MCF 10A (cell line): ENCODE measurements around the gene CCDC74B. TPM values are rescaled to one million over a fixed set of nuclear protein-coding genes. Genes with fewer than 3 reads are reported as not detected.

Experiments
- BruUV-seq: library from RNA; stranded (reverse); fragments of 400-500 nt; replicated peaks from 2 replicates; lab custom pipeline; 2021; lab: Mats Ljungman, UMichigan
- CTCF ChIA-PET: fragments of 300-600 bp; sonication (Branson Sonifier 250); formaldehyde crosslinking; extraction: SDS; loops from one replicate; lab custom pipeline; 2021; ENCODE audit warnings: antibody characterized with exemption, inconsistent platforms; lab: Yijun Ruan, JAX
- POLR2A ChIA-PET: fragments of 300-600, 350-650 bp; sonication (Branson Sonifier 250); formaldehyde crosslinking; extraction: SDS; loops from one replicate; lab custom pipeline; 2020; ENCODE audit warnings: antibody characterized with exemption, inconsistent platforms; lab: Yijun Ruan, JAX
- DNase-seq: peaks from one replicate; pipeline ENCODE4 v3.0.0-alpha.2; 2018; ENCODE audit not compliant: unreplicated experiment
- H3K27ac Mint-ChIP-seq: one replicate; pipeline ENCODE4 v1.8.0; 2022; ENCODE audit warnings: mild to moderate bottlenecking, low read depth, mixed read lengths; ENCODE audit not compliant: unreplicated experiment
- H3K27me3 Mint-ChIP-seq: one replicate; pipeline ENCODE4 v1.8.0; 2022; ENCODE audit warnings: mixed read lengths; ENCODE audit not compliant: insufficient read depth, unreplicated experiment
- H3K36me3 Mint-ChIP-seq: one replicate; pipeline ENCODE4 v1.8.0; 2022; ENCODE audit warnings: mild to moderate bottlenecking, moderate library complexity, mixed read lengths; ENCODE audit not compliant: insufficient read depth, unreplicated experiment
- H3K4me1 Mint-ChIP-seq: one replicate; pipeline ENCODE4 v1.8.0; 2022; ENCODE audit warnings: mixed read lengths; ENCODE audit not compliant: insufficient read depth, unreplicated experiment
- H3K4me3 Mint-ChIP-seq: one replicate; pipeline ENCODE4 v1.8.0; 2022; ENCODE audit warnings: mild to moderate bottlenecking, moderate library complexity, mixed read lengths; ENCODE audit not compliant: unreplicated experiment
- H3K9me3 Mint-ChIP-seq: one replicate; pipeline ENCODE4 v1.8.0; 2022; ENCODE audit warnings: mixed read lengths; ENCODE audit not compliant: unreplicated experiment
- CTCF ChIP-seq: fragments of 200-600 bp; IDR thresholded peaks from one replicate; pipeline ENCODE4 v1.8.0; 2022; ENCODE audit warnings: antibody characterized with exemption, mild to moderate bottlenecking; ENCODE audit not compliant: unreplicated experiment
- intact Hi-C: fragments of 100-400 bp; cut with micrococcal nuclease; formaldehyde crosslinking; loops from 2 replicates; pipeline ENCODE4 v1.14.1; 2022
- total RNA-seq: library from RNA; stranded (reverse); gene quantifications from 2 replicates; pipeline ENCODE4 v1.2.3, GENCODE V29; 2022

The CCDC74B gene
- total RNA-seq, 1 experiment from 2014 or later = not detected

DNA sequence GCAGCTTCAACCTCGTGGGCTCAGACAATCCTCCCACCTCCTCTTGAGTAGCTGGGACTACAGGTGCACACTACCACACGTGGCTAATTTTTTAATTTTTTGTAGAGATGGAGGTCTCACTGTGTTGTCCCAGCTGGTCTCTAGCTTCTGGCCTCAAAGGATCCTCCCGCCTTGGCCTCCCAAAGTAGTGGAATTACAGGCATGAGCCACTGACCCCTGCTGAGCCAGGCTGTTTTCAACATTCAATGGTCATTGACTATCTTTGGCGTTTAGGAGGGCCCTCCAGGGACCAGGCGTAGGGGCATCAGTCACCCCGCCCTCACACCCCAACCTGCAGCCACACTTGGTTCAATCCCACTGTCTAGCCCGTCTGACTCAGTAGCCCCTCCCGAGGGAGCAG is 42.4 kb upstream of the CCDC74B start:
- Mint-ChIP-seq H3K27ac (no peak overlapping the region), H3K4me1 (peaks cover 5% of the 10 kb centered on the region), H3K4me3 (no peak overlapping the region), H3K27me3 (no peaks in the 10 kb centered on the region), H3K36me3 (peaks cover 19% of the 10 kb centered on the region), H3K9me3 (no peaks in the 10 kb centered on the region)
- ChIA-PET POLR2A (no interaction called here), CTCF (interaction anchor here (0.5 to 1.2 kb wide), 2 partner anchors 32 to 144 kb away, joined by 3 to 4 read pairs; no protein-coding TSS in a partner anchor)
- intact Hi-C loops = loop anchor here (10.0 kb wide), 1 partner anchor 68 kb away; no protein-coding TSS in a partner anchor
- DNase-seq = no peak
- no peak for TF ChIP-seq CTCF
- no TSS peak for BruUV-seq

DNA sequence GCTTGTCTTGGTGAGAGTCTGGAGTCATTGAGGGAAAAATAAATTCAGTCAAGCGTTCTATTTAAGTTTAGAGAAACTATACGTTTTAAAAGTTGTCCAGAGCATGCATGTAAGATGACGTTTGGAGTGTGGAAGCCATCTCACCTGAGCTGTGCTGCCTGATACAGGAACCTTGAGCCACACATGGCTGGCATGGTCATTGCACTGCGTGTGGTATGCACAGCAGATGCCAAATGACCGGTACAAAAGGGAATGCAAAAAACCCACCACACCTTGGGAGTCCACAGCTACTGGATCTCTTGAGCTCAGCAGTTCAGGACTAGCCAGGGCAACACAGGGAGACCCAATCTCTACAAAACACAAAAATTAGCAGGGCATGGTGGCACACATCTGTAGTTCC is 41.5 kb upstream of the CCDC74B start:
- Mint-ChIP-seq H3K36me3 (peaks cover 19% of the 10 kb centered on the region), H3K27me3 (no peaks in the 10 kb centered on the region), H3K4me1 (peaks cover 5% of the 10 kb centered on the region), H3K4me3 (no peak overlapping the region), H3K27ac (no peak overlapping the region), H3K9me3 (no peaks in the 10 kb centered on the region)
- POLR2A ChIA-PET = no interaction called here
- no peak for DNase-seq
- TF ChIP-seq CTCF = no peak
- CTCF ChIA-PET = interaction anchor here (0.8 to 1.2 kb wide), 2 partner anchors 145 to 146 kb away, joined by 3 to 4 read pairs; no protein-coding TSS in a partner anchor
- intact Hi-C loops = loop anchor here (10.0 kb wide), 1 partner anchor 68 kb away; no protein-coding TSS in a partner anchor
- BruUV-seq = no TSS peak

- DNase-seq = no peak
- Mint-ChIP-seq H3K27ac (no peak overlapping the region), H3K4me1 (peaks cover 5% of the 10 kb centered on the region), H3K9me3 (no peaks in the 10 kb centered on the region), H3K27me3 (no peaks in the 10 kb centered on the region), H3K4me3 (no peak overlapping the region), H3K36me3 (peaks cover 19% of the 10 kb centered on the region)
- ChIA-PET POLR2A (no interaction called here), CTCF (interaction anchor here (0.6 to 0.8 kb wide), 2 partner anchors 131 to 147 kb away, joined by 3 read pairs; no protein-coding TSS in a partner anchor)
- intact Hi-C loops = loop anchor here (10.0 kb wide), 1 partner anchor 69 kb away; no protein-coding TSS in a partner anchor
- BruUV-seq = no TSS peak
- TF ChIP-seq CTCF = no peak
These were observed 41.0 kb upstream of the CCDC74B start for GRCh38 chr2:130185896-130186295.

DNA sequence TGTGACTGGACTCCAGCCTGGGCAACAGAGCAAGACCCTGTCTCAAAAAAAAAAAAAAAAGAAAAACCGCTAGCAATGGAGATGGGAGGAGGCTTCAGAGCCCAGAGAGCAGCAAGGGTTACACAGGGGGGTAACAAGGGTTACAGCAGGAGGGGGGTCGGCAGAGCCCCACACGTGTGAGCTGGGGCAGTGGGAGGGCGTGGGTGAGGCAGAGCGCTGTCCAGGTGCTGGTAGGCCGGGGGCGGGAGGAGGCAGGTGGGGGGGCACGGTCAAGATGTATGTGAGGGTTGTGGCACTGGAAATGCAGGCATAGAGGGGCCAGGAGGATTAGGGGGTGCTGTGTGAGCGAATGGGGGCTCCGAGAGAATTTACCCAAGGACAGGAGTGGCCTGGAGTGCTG is 40.5 kb upstream of the CCDC74B start:
- POLR2A ChIA-PET = no interaction called here
- CTCF ChIA-PET = interaction anchor here (0.6 to 5.7 kb wide), 2 partner anchors 131 to 150 kb away, joined by 3 to 90 read pairs; no protein-coding TSS in a partner anchor
- intact Hi-C loops = loop anchor here (10.0 kb wide), 1 partner anchor 69 kb away; no protein-coding TSS in a partner anchor
- no peak for TF ChIP-seq CTCF
- Mint-ChIP-seq H3K9me3 (no peaks in the 10 kb centered on the region), H3K4me3 (no peak overlapping the region), H3K4me1 (peaks cover 5% of the 10 kb centered on the region), H3K27ac (no peak overlapping the region), H3K27me3 (no peaks in the 10 kb centered on the region), H3K36me3 (peaks cover 19% of the 10 kb centered on the region)
- no TSS peak for BruUV-seq
- no peak for DNase-seq
